HG03432 (cell line): ENCODE measurements around the gene MGAT4A.
"Not testable (repeated sequence)": the region's sequence is repeated elsewhere in the genome, so short reads cannot be mapped to it uniquely, and the experiment has no call there.

Source experiments
- ATAC-seq: cut with Tn5 transposase; IDR thresholded peaks from one replicate; pipeline ENCODE4 v1.9.1; 2021; ENCODE audit warnings: mild to moderate bottlenecking, moderate library complexity; ENCODE audit not compliant: unreplicated experiment

MGAT4A gene

DNA sequence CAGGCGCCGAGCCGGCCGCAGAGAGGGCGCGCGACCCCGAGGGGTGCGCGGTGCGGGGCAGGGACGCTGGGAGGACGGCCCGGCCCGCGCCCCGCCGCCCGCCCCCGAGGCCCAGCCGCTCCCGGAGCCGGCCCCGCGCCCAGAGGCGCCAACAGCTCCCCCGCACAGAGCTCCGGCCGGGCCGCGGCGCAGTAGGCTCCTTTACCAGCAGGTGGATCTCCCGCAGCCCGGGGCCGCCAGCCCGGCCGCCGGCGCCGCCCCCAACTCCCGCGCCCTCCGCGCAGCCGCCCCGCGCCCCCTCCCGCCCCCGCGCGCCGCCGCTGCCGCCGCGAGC, 258 bp downstream of the MGAT4A start:
- peak; percentile 63 for ATAC-seq

DNA sequence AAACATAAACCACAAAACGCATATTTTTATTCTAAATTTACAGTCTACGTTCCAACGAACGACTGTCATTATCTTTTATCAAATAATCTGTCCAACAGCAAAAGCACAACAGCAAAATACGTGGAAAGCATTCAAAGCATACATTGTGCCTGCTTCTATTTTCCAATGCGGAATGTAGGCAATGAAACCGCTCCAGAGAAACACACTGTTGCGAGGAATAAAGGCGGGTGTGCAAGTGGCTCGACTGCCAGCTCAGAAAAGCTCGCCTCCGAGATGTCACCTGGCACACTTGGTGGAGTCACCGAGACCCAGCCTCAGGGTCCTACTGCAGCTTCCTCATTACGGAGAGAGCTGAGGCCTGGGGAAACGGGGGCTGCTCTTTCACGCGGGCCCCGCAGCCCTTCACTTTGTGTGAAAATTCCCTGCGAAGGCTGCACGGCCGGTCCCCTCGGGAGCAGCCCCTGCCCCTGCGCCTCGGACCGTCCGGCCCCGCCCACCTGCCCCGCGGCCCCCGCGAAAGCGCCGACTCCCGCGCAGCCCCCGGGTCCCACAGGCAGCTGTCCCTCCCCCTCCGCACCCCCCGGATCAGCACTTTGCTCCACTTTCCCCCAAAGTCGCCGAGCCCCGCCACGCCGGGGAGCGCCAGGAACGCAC, 752 bp downstream of the MGAT4A start:
- ATAC-seq: peak; percentile 23

DNA sequence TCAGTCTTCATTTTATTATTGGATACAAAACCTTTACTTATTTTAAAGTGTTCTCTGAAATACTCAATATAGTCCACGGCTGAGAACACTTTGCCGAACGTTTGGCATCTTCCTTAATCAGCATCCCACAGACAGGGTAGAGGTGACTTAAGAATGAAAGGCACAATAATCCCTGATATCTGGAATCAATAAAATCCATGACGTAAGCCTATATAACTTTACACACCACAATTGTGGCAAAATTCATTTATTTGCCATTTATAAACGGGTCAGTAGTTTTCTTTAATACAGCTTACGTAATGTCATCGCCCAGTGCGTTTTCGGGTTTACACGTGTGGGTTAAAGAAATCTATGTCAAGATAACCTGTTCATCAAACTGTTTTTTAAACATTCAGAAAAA, 1.3 kb downstream of the MGAT4A start:
- no peak for ATAC-seq

DNA sequence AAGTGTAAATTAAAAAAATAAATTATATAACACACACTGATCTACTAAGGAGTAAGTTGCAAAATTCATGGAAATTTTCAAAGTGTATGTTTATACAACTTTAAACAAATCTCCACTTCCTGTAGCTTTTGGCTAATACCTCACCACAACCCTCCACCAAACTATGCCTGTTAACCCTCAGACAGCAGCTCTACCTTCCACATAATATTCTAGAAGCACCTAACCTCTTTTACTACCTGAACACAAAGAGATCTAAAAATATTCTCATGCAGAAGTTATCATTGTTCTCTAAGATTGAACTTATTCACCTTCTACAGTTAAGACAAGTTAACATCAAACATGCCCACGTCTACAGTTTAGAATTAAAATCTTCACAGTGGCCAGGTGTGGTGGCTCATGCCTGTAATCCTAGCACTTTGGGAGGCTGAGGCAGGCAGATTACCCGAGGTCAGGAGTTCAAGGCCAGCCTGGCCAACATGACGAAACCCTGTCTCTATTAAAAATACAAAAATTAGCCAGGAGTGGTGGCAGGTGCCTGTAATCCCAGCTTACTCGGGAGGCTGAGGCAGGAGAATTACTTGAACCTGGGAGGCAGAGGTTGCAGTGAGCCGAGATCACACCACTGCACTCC, 2.7 kb downstream of the MGAT4A start:
- ATAC-seq: not testable (repeated sequence)

DNA sequence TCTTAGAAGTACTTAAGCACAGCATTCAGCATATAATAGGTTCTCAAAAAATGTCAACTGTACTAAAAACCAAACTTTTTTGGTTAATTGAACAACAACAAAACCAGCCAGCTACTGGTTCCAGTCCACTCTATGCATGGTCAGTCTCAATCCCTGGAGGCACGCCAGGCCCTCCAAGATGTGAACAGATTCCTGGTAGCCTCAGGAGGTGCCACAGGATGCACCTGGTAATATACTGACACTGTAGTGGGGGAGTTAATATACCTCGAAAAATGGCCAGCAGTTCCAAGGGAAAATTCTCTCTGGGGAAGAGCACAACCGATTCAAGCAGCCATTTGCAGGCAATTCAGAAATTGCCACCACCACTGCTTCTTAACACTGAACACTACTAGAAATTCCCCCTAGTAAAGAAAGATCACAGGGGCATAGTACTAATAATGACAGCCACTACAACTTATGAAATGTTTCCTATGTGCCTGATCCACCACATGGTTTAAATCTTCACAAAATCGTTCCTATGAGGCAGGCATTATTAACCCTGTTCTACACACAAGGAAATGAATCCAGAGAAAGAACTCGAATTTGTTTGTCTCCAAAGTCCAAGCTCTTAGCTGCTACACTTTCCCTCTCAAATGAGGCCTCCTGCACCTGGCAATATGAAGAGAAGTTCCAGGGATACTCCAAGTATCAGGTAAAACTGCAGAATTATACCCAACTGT, 3.4 kb downstream of the MGAT4A start:
- ATAC-seq: no peak

DNA sequence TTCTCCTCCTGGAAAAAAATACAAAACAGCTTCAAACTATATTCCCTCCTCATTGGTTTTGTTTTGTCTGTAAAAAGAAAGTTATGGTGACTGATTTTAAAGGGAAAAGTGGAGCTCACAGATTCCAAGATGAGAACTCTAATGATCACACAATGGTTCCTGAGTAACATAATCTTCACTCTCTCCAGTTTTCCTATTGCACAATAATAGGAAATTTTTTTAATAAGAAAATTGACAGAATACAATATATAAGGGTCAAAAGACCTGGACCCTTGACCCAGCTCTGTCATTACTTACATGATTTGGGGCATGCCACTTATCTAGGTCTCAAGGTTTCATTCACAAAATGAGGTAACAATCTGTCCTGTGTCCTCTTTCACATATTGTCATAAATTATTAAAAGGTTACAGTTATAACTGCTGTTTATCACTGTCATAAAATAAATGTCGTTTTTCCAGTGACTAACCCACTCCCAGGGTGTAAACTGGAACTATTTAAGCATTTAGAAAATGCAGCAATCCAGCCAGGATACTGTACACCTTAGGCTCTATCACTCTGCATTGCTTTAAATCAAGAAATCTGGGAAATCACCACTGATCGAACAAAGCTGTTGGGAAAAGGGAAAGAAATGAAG, 4.1 kb downstream of the MGAT4A start:
- ATAC-seq: no peak

DNA sequence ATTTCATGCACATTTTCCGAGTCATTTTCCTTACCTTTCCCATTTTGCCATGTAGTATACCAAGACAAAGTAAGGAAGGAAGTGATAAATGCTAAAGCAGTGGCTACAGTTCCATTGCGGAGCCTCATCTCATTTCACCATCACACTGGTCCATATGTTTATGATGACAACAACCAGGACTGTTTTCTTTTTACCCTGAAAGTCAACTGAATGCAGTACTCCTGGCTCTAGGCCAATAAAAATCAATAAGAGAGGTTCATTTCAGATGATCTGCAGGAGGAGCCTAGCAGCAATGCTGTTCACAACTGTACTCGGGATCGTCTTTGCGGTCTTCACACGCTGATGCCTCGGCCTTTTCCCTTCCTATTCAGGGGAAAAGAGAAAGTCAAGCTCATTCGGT, 4.7 kb downstream of the MGAT4A start:
- ATAC-seq: no peak

DNA sequence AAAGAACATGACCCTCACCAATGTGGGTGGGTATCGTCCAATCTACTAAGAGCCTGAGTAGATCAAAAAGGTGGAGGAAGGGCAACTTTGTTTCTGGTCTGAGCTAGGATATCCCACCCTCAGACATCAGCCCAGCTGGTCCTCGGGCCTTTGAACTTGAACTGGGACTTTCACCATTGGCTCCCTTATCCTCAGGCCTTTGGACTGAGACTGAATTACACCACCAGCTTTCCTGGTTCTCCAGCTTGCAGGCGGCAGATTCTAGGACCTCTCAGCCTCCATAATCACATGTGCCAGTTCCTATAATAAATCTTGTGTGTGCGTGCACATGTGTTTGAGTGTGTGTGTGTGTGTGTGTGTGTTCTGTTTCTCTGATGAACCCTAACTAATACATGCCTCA, 10.6 kb downstream of the MGAT4A start:
- no peak for ATAC-seq

DNA sequence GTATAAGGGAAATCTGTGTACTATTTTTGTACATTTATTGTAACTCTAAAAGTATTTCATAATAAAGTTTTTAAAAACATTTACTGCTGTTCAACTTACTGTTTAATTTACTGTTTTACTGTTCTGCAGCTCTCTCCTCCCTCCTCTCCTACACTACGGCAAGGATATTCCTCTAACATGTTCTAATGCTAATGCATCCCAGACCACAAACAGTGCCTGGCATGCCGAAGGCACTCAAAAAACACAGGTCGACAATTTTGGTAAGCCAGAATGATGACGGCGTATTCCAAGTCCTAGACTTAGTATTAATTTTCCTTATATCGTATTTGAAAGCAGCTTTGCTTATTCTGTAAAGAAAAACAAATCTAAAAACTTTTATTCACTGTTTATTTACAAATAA, 13.3 kb downstream of the MGAT4A start:
- no peak for ATAC-seq

DNA sequence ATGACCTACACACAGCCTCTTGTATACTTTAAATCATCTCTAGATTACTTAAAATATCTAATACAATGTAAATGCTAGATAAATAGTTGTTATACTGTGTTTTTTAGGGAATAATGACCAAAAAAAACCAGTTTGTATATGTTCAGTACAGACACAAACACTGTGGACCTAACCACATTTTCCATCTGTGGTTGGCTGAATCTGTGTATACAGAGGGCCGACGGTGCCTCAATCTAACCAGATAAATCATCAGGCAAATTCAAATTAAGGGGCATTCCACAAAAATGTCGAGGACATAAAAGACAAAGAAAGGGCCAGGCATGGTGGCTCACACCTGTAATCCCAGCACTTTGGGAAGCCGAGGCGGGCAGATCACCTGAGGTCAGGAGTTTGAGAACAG, 14.1 kb downstream of the MGAT4A start:
- no peak for ATAC-seq

DNA sequence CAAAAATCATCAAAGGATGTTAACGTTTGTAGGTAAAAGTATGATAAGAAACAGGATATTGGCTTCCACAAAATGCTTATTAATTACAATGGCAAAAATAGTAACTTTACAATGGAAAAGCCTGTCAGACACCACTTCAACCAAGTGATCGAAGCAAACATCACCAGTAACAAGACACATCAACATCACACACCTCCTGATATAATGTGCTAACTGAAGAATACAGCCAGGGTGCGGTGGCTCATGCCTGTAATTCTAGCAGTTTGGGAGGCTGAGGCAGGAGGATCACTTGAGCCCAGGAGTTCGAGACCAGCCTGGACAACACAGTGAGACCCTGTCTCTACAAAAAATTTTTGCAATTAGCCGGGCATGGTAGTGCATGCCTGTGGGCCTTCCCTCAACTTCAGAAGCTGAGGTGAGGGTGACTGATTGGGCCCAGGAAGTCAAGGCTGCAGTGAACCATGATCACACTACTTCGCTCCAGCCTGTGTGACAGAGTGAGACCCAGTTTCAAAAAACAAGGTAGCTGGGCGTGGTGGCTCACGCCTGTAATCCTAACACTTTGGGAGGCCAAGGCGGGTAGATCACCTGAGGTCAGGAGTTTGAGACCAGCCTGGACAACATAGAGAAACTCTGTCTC, 15.0 kb downstream of the MGAT4A start:
- no peak for ATAC-seq

DNA sequence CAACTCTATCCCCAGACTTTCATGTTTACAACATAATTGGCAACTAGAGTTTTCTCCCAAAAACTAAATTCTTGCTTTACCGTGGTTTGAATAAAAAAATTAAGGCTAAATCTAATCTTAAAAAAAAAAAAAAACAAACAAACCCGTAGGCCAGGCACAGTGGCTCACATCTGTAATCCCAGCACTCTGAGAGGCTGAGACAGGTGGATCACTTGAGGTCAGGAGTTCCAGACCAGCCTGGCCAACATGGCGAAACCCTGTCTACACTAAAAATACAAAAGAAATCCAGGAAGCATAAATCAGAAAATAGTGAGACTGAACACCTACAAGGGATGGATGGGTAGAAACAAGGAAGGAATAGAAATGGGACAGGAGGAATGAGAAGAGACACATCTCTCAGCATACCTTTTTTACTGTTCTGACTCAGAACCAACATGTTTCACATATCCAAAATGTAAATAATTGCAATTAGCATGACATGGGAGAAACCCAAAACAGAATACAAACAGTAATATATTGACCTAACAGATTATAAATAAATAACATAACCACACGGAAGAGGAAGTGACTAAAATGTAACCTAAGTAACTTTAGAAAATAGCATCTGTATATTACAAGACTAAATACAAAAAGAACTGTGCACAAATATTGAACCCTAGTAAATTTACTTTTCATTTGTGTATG, 17.5 kb downstream of the MGAT4A start:
- ATAC-seq: peak; percentile 83

DNA sequence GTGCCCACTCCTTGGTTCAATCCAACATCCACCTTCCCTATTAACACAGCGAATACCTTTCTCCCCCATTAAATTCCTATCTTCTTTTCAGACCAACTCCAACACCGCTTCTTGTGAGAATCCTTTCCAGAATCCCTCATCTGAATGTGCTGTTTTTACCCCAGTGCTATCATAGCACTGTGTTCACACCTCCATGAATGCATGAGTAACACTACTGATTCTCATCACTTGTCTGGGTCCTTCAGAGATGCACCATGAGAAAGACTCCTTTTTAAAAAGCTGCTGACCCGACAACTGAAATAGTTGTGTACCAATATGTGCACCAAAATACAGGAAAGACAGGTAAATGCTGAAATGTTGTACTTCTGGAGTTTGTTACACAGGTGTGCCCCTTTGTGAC, 18.8 kb downstream of the MGAT4A start:
- ATAC-seq: no peak

DNA sequence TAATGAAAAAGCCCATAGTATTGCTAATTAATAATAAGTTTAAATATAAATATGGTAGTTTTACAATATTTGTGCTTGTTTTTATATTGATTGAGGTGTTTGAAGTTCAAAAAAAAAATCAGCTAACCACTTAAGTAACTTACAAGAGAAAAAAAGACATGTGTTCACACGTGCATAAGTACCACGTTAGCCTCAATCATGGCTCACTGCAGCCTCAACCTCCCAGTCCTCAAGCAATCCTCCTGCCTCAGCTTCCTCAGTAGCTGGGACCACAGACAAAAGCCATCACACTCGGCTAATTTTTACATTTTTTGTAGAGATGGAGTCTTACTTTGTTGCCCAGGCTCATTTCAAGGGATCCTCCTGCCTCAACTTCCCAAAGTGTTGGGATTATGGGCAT, 19.4 kb downstream of the MGAT4A start:
- ATAC-seq: no peak

DNA sequence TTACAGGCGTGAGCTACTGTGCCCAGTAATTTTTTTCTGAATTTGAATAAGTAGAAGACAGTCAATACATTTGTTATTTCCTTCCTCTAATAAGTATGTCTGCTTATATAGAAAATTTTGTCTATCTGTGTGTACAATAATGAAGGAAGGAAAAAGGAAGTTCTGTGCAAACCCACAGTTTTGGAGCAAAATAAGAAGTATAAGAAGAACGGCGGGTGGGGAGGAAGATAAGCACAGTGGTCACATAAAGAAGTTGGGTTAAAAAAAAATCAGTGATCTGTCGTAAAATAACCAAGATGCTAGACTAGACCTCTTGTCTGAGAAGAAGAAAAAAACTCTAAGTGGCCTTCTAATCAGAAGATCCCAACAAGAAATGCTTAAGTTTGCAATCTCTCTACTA, 20.2 kb downstream of the MGAT4A start:
- ATAC-seq: no peak

DNA sequence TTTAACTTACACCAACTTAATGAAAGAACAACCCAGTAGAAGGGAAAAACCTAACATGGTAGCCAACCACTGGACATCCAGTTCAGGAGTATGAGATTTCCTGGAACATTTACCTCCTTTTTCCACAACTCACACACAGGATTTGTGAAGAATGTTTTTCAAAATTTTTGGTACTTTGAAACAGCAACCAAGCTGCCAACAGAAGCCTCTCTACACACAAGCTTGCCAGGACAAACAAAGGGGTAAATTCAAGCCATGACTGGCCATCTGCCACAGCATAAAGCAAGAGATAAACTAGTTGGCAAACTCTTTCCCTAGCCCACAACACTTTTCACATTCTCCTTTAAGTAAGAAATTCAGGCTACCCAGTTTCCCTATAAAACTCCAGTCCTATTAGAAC, 21.4 kb downstream of the MGAT4A start:
- no peak for ATAC-seq

DNA sequence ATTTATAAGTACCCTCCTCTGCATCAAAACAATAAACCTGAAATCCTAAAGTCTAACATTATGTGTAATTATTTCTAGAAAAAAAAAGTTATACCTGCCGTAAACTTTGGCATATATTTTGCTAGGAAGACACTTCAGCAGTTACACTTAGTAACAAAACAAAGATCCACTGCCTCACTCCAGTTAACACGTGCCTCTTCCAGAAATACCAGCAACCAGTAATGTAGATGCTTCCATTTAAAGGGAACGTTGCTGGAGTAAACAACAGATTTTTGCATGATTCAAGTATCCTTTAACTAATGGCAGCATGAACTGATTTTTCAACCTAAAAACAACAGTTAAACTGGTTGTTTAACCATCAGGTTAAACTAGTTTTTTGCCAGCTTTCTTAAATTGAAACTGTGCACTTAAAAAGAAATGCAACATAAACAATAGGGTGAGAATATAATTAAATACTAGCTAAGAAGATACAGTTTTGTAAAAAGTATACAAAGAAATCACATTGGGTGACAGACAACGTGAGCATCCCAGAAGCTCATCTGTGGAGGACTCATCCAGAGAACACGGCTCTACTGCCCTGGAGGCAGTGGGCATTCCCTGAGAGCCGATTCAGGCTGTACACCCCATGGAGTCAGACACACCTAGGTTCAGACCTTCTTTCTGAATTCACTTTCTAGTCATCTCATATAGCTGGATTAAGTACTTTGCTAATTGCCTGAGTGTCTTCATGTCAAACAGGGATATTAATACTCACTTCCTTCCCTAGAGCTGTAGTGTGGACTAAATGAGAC, 22.3 kb downstream of the MGAT4A start:
- no peak for ATAC-seq

DNA sequence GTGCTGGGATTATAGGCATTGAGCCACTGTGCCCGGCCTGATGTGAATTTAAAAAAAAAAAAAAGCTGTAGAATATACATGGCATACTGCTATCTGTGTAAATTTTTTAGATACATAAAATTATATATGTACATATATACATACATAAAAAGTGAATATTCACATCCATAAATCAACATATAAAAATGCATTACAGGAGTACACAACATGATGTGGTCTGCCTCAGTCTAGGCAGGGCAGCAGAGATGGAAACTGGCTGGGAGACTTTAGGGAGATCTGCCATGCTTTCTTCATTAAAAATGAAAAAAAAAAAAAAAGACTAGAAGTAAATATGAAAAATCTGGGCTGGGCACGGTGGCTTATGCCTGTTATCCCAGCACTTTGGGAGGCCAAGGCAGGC, 24.3 kb downstream of the MGAT4A start:
- ATAC-seq: no peak

DNA sequence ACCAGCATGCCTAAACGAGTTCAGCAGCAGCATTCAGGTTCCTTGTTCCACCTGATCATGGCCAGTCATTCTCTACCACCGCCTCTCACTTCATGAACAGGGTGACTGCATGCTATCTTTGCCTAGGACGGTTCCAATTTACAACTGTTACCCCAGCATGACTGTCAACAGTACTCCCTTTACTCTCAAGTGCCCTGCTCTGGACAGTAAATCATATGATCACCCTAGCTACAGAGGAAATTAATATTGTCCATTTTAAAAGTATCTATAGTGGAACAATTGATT, 25.7 kb downstream of the MGAT4A start:
- no peak for ATAC-seq
